Testis (tissue), 2 donors: ENCODE results near the gene SAT2.

Experiments
- CTCF ChIP-seq, 3 experiments: fragments of 450-650 bp in 2 of 3; fragments of 200-600 bp in 1 of 3; sonication (generic) in 1 of 3; IDR thresholded peaks; one replicate each; pipeline ENCODE4 v1.5.1; 2016 to 2019; ENCODE audit warnings: antibody characterized with exemption in 3 of 3, mild to moderate bottlenecking in 2 of 3, moderate library complexity in 1 of 3
- POLR2A ChIP-seq: fragments of 450-650 bp; IDR thresholded peaks from one replicate; pipeline ENCODE4 v1.6.1; 2017; ENCODE audit warnings: antibody characterized with exemption, mild to moderate bottlenecking, moderate library complexity

- no peak for TF ChIP-seq CTCF (IDR thresholded peaks at IDR 0.05)
- no peak for TF ChIP-seq POLR2A
These were observed 18.8 kb upstream of the SAT2 start for GRCh38 chr17:7646457-7646856.
